ENCODE results near the gene C1orf226. TPM values are rescaled to one million over a fixed set of nuclear protein-coding genes. Genes with fewer than 3 reads are reported as not detected.

C1orf226 gene
- total and polyA plus RNA-seq, 2 of the 4 experiments (the other 2 are of a cell fraction) = under 0.01 to 0.10 TPM

GRCh38 chr1:162390396-162391185, 9.1 kb downstream of the C1orf226 start:
- H2AK5ac ChIP-seq (ENCODE audit: low read depth, low read length) = no peak overlapping the region
- no peak overlapping the region for H4K91ac ChIP-seq (ENCODE audit: insufficient read depth, low read depth, low read length)
- H3K18ac ChIP-seq (ENCODE audit: low read depth, low read length) = no peak overlapping the region
- H3K36me3 ChIP-seq (ENCODE audit: control insufficient read depth, insufficient read depth, low read length) = no peaks in the 10 kb centered on the region
- DNase-seq = no peak
- no peaks in the 10 kb centered on the region for H4K20me1 ChIP-seq (ENCODE audit: insufficient read depth, low read length)
- H3K4me2 ChIP-seq (ENCODE audit: low read depth, low read length) = no peak overlapping the region
- H4K5ac ChIP-seq (ENCODE audit: low read depth, low read length) = no peak overlapping the region
- POLR2A ChIA-PET (ENCODE audit: unreplicated experiment) = no interaction called here
- H3K27ac ChIP-seq (ENCODE audit: insufficient read depth, low read length) = no peak overlapping the region
- intact Hi-C loops (cut with micrococcal nuclease) = loop anchor here (5.0 to 10.0 kb wide), 2 partner anchors 113 to 596 kb away; no protein-coding TSS in a partner anchor
- no peak overlapping the region for H3K23ac ChIP-seq (ENCODE audit: low read depth, low read length)
- no peak overlapping the region for H2BK20ac ChIP-seq (ENCODE audit: low read depth, low read length)
- TF ChIP-seq RAD21 (IDR thresholded peaks at IDR 0.05; ENCODE audit: low read length) = no peak
- no peak overlapping the region for H3K14ac ChIP-seq (replicated peaks; ENCODE audit: low read depth, low read length)
- no TSS peak for BruUV-seq (replicated peaks)
- no peak overlapping the region for H2AK9ac ChIP-seq (replicated peaks; ENCODE audit: low read depth, low read length, poor library complexity)
- no peaks in the 10 kb centered on the region for H3K9me1 ChIP-seq (ENCODE audit: insufficient read depth, low read length)
- no peak overlapping the region for H4K8ac ChIP-seq (ENCODE audit: low read depth in 2 of 2, low read length in 2 of 2)
- H2BK120ac ChIP-seq (ENCODE audit: low read depth, low read length) = no peak overlapping the region
- no peak overlapping the region for H2AFZ ChIP-seq (replicated peaks; ENCODE audit: low read length, poor library complexity)
- peaks cover 26% of the 10 kb centered on the region for H3K27me3 ChIP-seq (ENCODE audit: control insufficient read depth, insufficient read depth, low read length)
- H3K9ac ChIP-seq (ENCODE audit: low read depth, low read length) = no peak overlapping the region
- 72% methylated on average over 7 of the region's 15 CpGs; no CpG with 5 or more reads in 1 of the 2 experiments for WGBS, 2 experiments (ENCODE audit: extremely low coverage in 2 of 2, insufficient read length in 1 of 2)
- no peaks in the 10 kb centered on the region for H3K79me1 ChIP-seq (ENCODE audit: low read depth in 1 of 2, low read length in 2 of 2)
- no peak overlapping the region for H3K4me3 ChIP-seq (ENCODE audit: insufficient read depth, low read depth, low read length)
- no peak for ATAC-seq (ENCODE audit: low read depth)
- dilution Hi-C loops (cut with HindIII; ENCODE audit: low sequenced_read_pairs, unreplicated experiment) = no loop called here
- no peak overlapping the region for H3K4ac ChIP-seq (ENCODE audit: low read depth, low read length)
- H2BK15ac ChIP-seq (ENCODE audit: low read depth, low read length) = no peak overlapping the region
- in situ Hi-C loops (cut with MboI; ENCODE audit: low sequenced_read_pairs) = loop anchor here (5.0 to 25.0 kb wide), 2 partner anchors 333 to 603 kb away; no protein-coding TSS in a partner anchor
- H2BK5ac ChIP-seq (ENCODE audit: low read depth, low read length, poor library complexity, severe bottlenecking) = no peak overlapping the region
- H3K4me1 ChIP-seq (ENCODE audit: control insufficient read depth, insufficient read depth, low read length) = no peaks in the 10 kb centered on the region
- CTCF ChIA-PET = interaction anchor here (0.8 to 3.9 kb wide), 3 partner anchors 33 to 335 kb away, joined by 3 to 18 read pairs (median 3); no protein-coding TSS in a partner anchor
- no peak overlapping the region for H3K56ac ChIP-seq (ENCODE audit: extremely low read depth, insufficient read depth, low read length)
- H3K9me3 ChIP-seq (ENCODE audit: control insufficient read depth, insufficient read depth, low read length) = no peaks in the 10 kb centered on the region

Measured in IMR-90 (cell line).